Muscle layer of colon (tissue), 2 donors: ENCODE data around the gene ACOD1.

Experiments used
- H3K27ac ChIP-seq: one replicate; pipeline ENCODE4 v1.7.0; 2013; ENCODE audit warnings: low read depth, mild to moderate bottlenecking, low read length, moderate library complexity
- H3K27me3 ChIP-seq, 2 donors: one replicate each; pipeline ENCODE4 v1.7.0; 2013; ENCODE audit warnings: low read length in 2 of 2, mild to moderate bottlenecking in 2 of 2; ENCODE audit not compliant: insufficient read depth in 2 of 2, control insufficient read depth in 1 of 2
- H3K36me3 ChIP-seq: one replicate; pipeline ENCODE4 v1.7.0; 2013; ENCODE audit warnings: mild to moderate bottlenecking, low read length; ENCODE audit not compliant: insufficient read depth
- H3K4me1 ChIP-seq: one replicate; pipeline ENCODE4 v1.7.0; 2013; ENCODE audit warnings: mild to moderate bottlenecking, low read length; ENCODE audit not compliant: insufficient read depth
- H3K4me3 ChIP-seq, 2 donors: one replicate each; pipeline ENCODE4 v1.7.0; 2013; ENCODE audit warnings: low read length in 2 of 2, low read depth in 1 of 2, mild to moderate bottlenecking in 1 of 2, moderate library complexity in 1 of 2
- H3K9ac ChIP-seq: one replicate; pipeline ENCODE4 v1.7.0; 2013; ENCODE audit warnings: low read length
- H3K9me3 ChIP-seq: one replicate; pipeline ENCODE4 v1.7.0; 2013; ENCODE audit warnings: mild to moderate bottlenecking, low read length
- donor health status: abdominal sarcoma.
- donor health status: Adenocarcinoma of cecum.

The ACOD1 gene

GRCh38 chr13:76929320-76929719 lies 19.0 kb upstream of the ACOD1 start:
- Histone ChIP-seq H3K9ac (no peak overlapping the region), H3K36me3 (no peaks in the 10 kb centered on the region), H3K4me3 (no peak overlapping the region), H3K27me3 (no peaks in the 10 kb centered on the region), H3K9me3 (no peaks in the 10 kb centered on the region), H3K4me1 (no peaks in the 10 kb centered on the region), H3K27ac (no peak overlapping the region)

DNA sequence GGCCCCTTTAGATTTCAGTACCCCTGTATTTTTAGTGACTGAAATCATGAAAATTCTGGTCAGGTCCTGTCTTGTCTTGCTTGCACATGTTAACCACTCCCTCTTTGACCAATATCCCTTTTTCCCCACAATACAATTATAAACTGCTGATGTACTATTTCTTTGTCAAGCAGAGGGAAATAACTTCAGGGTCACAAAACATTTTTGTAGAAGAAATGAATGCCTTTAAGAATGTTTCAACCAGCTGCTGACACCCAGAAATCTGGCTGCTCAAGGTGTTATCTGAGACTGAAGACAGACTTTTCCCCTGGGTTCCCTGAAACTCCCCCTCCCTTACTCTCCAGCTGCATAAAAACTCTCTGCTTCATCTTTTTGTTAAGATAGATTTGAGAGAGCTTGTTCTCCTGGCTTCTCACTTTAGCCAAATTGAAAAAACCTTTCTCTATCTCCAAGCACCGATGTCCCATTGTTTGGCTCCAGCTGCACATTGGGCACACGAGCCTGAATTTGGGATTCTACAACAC lies 18.4 kb upstream of the ACOD1 start:
- no peaks in the 10 kb centered on the region for H3K9me3 ChIP-seq
- H3K9ac ChIP-seq = no peak overlapping the region
- no peaks in the 10 kb centered on the region for H3K27me3 ChIP-seq
- no peaks in the 10 kb centered on the region for H3K4me1 ChIP-seq
- no peak overlapping the region for H3K4me3 ChIP-seq
- no peak overlapping the region for H3K27ac ChIP-seq
- no peaks in the 10 kb centered on the region for H3K36me3 ChIP-seq

- Histone ChIP-seq H3K4me1 (no peaks in the 10 kb centered on the region), H3K4me3 (no peak overlapping the region), H3K27ac (no peak overlapping the region), H3K9ac (no peak overlapping the region), H3K9me3 (no peaks in the 10 kb centered on the region), H3K36me3 (no peaks in the 10 kb centered on the region), H3K27me3 (no peaks in the 10 kb centered on the region)
Measured at GRCh38 chr13:76932076-76932475, 16.2 kb upstream of the ACOD1 start.

DNA sequence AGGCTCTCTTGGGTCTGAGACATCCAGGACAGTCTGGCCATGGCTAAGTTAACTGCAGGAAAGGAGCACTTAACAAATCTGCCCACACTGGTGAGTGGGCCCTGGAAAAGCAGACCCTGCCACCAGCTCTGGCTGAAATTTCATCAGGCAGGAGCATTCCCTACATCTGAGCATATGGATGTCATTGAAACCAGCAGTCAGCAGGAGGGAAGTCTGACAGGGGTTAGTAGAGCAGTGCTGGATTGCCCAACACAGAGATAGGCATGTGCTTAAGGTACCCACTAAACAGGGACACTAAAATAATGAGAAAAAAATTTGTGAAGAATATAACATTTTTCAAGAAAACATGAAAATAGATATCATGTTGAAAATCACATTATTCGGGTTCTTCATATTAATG lies 13.6 kb upstream of the ACOD1 start:
- H3K27me3 ChIP-seq = no peaks in the 10 kb centered on the region
- H3K4me1 ChIP-seq = no peaks in the 10 kb centered on the region
- H3K9ac ChIP-seq = no peak overlapping the region
- no peak overlapping the region for H3K27ac ChIP-seq
- H3K9me3 ChIP-seq = no peaks in the 10 kb centered on the region
- H3K36me3 ChIP-seq = no peaks in the 10 kb centered on the region
- no peak overlapping the region for H3K4me3 ChIP-seq

- Histone ChIP-seq H3K27ac (no peak overlapping the region), H3K4me3 (no peak overlapping the region), H3K9me3 (no peaks in the 10 kb centered on the region), H3K4me1 (no peaks in the 10 kb centered on the region), H3K9ac (no peak overlapping the region), H3K36me3 (no peaks in the 10 kb centered on the region), H3K27me3 (no peaks in the 10 kb centered on the region)
Measured at GRCh38 chr13:76936763-76937162, 11.5 kb upstream of the ACOD1 start.

- no peaks in the 10 kb centered on the region for H3K27me3 ChIP-seq
- no peaks in the 10 kb centered on the region for H3K36me3 ChIP-seq
- H3K27ac ChIP-seq = no peak overlapping the region
- no peaks in the 10 kb centered on the region for H3K9me3 ChIP-seq
- H3K4me3 ChIP-seq = no peak overlapping the region
- no peak overlapping the region for H3K9ac ChIP-seq
- H3K4me1 ChIP-seq = no peaks in the 10 kb centered on the region
Measured at GRCh38 chr13:76937281-76937820, 11.0 kb upstream of the ACOD1 start.

GRCh38 chr13:76939215-76939614 lies 9.1 kb upstream of the ACOD1 start:
- Histone ChIP-seq H3K27ac (no peak overlapping the region), H3K4me3 (no peak overlapping the region), H3K9me3 (no peaks in the 10 kb centered on the region), H3K4me1 (no peaks in the 10 kb centered on the region), H3K27me3 (no peaks in the 10 kb centered on the region), H3K36me3 (no peaks in the 10 kb centered on the region), H3K9ac (no peak overlapping the region)

DNA sequence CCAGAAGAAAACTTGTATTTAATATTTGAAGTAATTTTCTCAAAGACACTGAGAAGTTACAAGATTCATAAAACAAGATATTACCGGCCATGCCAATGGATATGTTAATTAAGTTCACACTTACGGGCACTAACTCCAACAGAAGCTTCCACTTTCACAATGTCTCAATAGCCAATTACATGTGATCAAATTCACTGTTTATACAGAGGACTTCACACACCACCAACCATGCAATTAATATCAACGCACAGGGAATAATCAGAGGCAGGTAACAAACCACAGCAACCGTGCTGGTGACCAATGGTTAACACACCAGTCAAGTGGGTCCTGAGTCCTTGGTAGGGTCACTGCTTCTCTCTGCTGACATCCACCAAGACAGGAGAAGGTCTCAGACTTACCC lies 5.9 kb upstream of the ACOD1 start:
- Histone ChIP-seq H3K9ac (no peak overlapping the region), H3K4me1 (no peaks in the 10 kb centered on the region), H3K27ac (no peak overlapping the region)

DNA sequence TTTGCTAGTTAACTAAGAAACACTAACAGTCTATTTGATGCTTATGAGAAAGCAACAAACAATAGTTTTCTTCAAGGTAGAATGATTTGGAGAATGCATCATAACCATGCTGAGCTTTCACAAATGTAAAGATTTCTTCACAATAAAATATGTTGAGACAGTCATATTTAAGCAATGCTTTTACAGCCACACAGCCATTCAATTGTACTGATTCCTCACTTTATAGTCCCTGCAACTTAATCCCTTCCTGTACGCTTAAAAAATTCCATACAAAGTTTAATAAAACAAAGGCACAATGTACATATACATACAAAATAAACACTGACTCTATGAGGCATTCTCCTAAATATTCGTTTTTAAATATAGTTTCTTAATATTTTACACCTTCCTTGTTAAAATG lies 4.7 kb upstream of the ACOD1 start:
- Histone ChIP-seq H3K27ac (no peak overlapping the region), H3K4me3 (no peak overlapping the region), H3K27me3 (no peaks in the 10 kb centered on the region)

More for the DNA sequence above, 5.9 kb upstream of the ACOD1 start:
- H3K36me3 ChIP-seq = no peaks in the 10 kb centered on the region
- no peaks in the 10 kb centered on the region for H3K27me3 ChIP-seq
- H3K9me3 ChIP-seq = no peaks in the 10 kb centered on the region
- H3K4me3 ChIP-seq = no peak overlapping the region

DNA sequence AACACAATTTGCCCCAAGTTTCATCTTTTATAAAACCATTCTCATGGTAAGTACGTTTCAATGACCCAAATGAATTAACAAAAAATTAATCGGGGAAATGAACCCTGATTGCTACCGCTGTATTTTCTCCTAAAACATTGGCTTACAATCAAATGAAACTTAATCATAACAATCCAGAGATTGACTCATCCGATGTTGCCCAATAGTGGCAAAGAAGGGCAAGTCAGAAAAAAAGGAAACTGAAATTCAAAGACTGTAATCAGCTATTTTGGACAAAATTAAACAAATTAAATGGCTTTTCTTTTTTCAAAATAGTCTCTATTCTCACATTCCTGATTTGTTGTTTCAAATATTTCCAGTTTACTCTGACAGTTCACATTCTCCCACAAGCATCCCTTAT lies 3.9 kb upstream of the ACOD1 start:
- H3K27me3 ChIP-seq = no peaks in the 10 kb centered on the region
- H3K4me1 ChIP-seq = no peaks in the 10 kb centered on the region
- no peak overlapping the region for H3K27ac ChIP-seq
- H3K36me3 ChIP-seq = no peaks in the 10 kb centered on the region
- H3K9me3 ChIP-seq = no peaks in the 10 kb centered on the region
- H3K4me3 ChIP-seq = no peak overlapping the region
- no peak overlapping the region for H3K9ac ChIP-seq

More for the DNA sequence above, 4.7 kb upstream of the ACOD1 start:
- Histone ChIP-seq H3K36me3 (no peaks in the 10 kb centered on the region), H3K9ac (no peak overlapping the region), H3K9me3 (no peaks in the 10 kb centered on the region), H3K4me1 (no peaks in the 10 kb centered on the region)

- H3K4me1 ChIP-seq = no peaks in the 10 kb centered on the region
- H3K27me3 ChIP-seq = no peaks in the 10 kb centered on the region
- no peaks in the 10 kb centered on the region for H3K36me3 ChIP-seq
- H3K9ac ChIP-seq = no peak overlapping the region
- no peak overlapping the region for H3K4me3 ChIP-seq
- no peaks in the 10 kb centered on the region for H3K9me3 ChIP-seq
- no peak overlapping the region for H3K27ac ChIP-seq
Measured at GRCh38 chr13:76950101-76950500, 1.8 kb downstream of the ACOD1 start.

- Histone ChIP-seq H3K4me1 (no peaks in the 10 kb centered on the region), H3K36me3 (no peaks in the 10 kb centered on the region), H3K9me3 (no peaks in the 10 kb centered on the region), H3K9ac (no peak overlapping the region), H3K27me3 (no peaks in the 10 kb centered on the region), H3K27ac (no peak overlapping the region), H3K4me3 (no peak overlapping the region)
Measured at GRCh38 chr13:76953968-76954367, 5.7 kb downstream of the ACOD1 start.
